Astrocyte (in vitro differentiated cells and primary cell): ENCODE results near the gene HMX2.
"Not testable (repeated sequence)": the region's sequence is repeated elsewhere in the genome, so short reads cannot be mapped to it uniquely, and the experiment has no call there.

Experiments used
- CTCF ChIP-seq: IDR thresholded peaks from 2 replicates; pipeline ENCODE4 v1.5.1; 2011; ENCODE audit warnings: low read depth, mild to moderate bottlenecking, inconsistent platforms, low read length, moderate library complexity; ENCODE audit not compliant: insufficient read depth
- EZH2 ChIP-seq: IDR thresholded peaks from 2 replicates; pipeline ENCODE4 v1.6.1; 2012; ENCODE audit warnings: mild to moderate bottlenecking, low read length, inconsistent platforms; ENCODE audit not compliant: insufficient read depth

GRCh38 chr10:123178390-123178789, 30.5 kb downstream of the HMX2 start:
- TF ChIP-seq CTCF, EZH2: not testable (repeated sequence)
